Esophagus muscularis mucosa (tissue), 4 donors: ENCODE data around the gene AFAP1. TPM values are rescaled to one million over a fixed set of nuclear protein-coding genes. Genes with fewer than 3 reads are reported as not detected.

Experiments used
- DNase-seq: peaks from one replicate; pipeline ENCODE4 v3.0.0-alpha.2; 2017; ENCODE audit errors: extremely low spot score
- H3K27ac ChIP-seq, 4 donors: fragments of 200-600 bp; sonication (generic); replicated peaks in 1 of 4; 1 replicate in 3 of 4; 2 replicates in 1 of 4; pipeline ENCODE4 v1.5.1; 2016 to 2019; ENCODE audit warnings: mild to moderate bottlenecking in 1 of 4
- H3K27me3 ChIP-seq, 4 donors: fragments of 200-600 bp; sonication (generic); one replicate each; pipeline versions ENCODE4 v1.5.1 to v1.6.0; 2016 to 2019
- H3K36me3 ChIP-seq, 4 donors: fragments of 200-600 bp; sonication (generic); one replicate each; pipeline ENCODE4 v1.5.1; 2016 to 2019
- H3K4me1 ChIP-seq, 4 donors: fragments of 200-600 bp; sonication (generic); one replicate each; pipeline ENCODE4 v1.5.1; 2016 to 2019
- H3K4me3 ChIP-seq, 4 donors: fragments of 200-600 bp; sonication (generic); 1 replicate in 2 of 4; 2 replicates in 2 of 4; pipeline ENCODE4 v1.5.1; 2016 to 2019; ENCODE audit warnings: mild to moderate bottlenecking in 4 of 4, moderate library complexity in 1 of 4
- H3K9me3 ChIP-seq, 4 donors: fragments of 200-600 bp; sonication (generic); 1 replicate in 3 of 4; 2 replicates in 1 of 4; pipeline ENCODE4 v1.5.1; 2016 to 2019
- EP300 ChIP-seq: sonication (generic); formaldehyde crosslinking; IDR thresholded peaks from one replicate; pipeline ENCODE4 v1.6.1; 2017; ENCODE audit warnings: antibody characterized with exemption
- POLR2A ChIP-seq: fragments of 450-650 bp; IDR thresholded peaks from one replicate; pipeline ENCODE4 v1.6.1; 2017; ENCODE audit warnings: antibody characterized with exemption, moderate library complexity, mild to moderate bottlenecking, low read depth
- POLR2AphosphoS5 ChIP-seq, 2 donors: sonication (generic); formaldehyde crosslinking; IDR thresholded peaks; one replicate each; pipeline ENCODE4 v1.6.1; 2017; ENCODE audit warnings: antibody characterized with exemption in 2 of 2
- WGBS: methylation state at CpG from one replicate; pipeline ENCODE4 v1.1.5; 2018; 5-methylcytosine and 5-hydroxymethylcytosine counted together
- intact Hi-C: fragments of 100-400 bp; cut with DNase I; formaldehyde crosslinking; loops from one replicate; pipeline ENCODE4 v1.15.1; 2023
- total RNA-seq, 4 donors: library from RNA; depleted of rRNA; stranded (reverse); fragments of >200 nt; gene quantifications; one replicate each; pipeline versions ENCODE4 v1.1.0 to v1.2.1, GENCODE V29; 2016
- TF ChIP-seq, protein P1 (sequence below), 3 experiments: fragments of 200-600 bp in 2 of 3; fragments of 450-650 bp in 1 of 3; sonication (generic) in 2 of 3; IDR thresholded peaks; one replicate each; pipeline ENCODE4 v1.5.1; 2017 to 2019; ENCODE audit warnings: antibody characterized with exemption in 3 of 3, mild to moderate bottlenecking in 2 of 3, moderate library complexity in 1 of 3

The AFAP1 gene
- total RNA-seq, 4 donors from 2014 or later, result 37.8 to 71.3 (median 50.9) TPM

DNA sequence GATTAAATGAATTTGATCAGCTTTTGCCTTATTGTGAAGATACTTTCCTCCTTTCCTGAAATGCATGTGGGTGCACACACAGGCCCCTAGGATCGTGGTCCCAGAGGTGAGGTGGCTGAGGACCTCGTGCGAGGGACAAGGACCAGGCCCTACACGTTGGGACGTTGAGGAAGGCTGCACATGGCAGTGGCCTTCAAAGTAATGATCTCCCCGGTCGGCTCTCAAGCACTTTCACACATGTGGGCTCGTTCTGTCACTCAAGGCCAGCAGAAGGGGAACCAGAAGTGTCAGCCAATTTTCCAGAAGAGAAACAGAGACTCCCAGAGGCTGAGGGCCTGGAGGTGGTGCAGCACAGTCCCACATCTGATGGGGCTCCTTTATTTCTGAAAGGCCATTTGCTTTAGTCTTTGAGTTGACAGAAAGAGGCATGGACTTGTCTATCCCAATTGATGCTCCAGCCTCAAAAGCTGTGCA, 196.8 kb downstream of the AFAP1 start:
- no peak overlapping the region for H3K4me3 ChIP-seq
- no peak for DNase-seq
- 68% methylated on average over 8 of the region's 8 CpGs for WGBS
- H3K27ac ChIP-seq, result no peak overlapping the region
- peaks cover 0 to 12% (median 10%) of the 10 kb centered on the region in 4 donors for H3K4me1 ChIP-seq
- intact Hi-C loops, result no loop called here
- peaks cover 0 to 3% (median 0%) of the 10 kb centered on the region in 4 donors for H3K9me3 ChIP-seq
- TF ChIP-seq, protein P1, sequence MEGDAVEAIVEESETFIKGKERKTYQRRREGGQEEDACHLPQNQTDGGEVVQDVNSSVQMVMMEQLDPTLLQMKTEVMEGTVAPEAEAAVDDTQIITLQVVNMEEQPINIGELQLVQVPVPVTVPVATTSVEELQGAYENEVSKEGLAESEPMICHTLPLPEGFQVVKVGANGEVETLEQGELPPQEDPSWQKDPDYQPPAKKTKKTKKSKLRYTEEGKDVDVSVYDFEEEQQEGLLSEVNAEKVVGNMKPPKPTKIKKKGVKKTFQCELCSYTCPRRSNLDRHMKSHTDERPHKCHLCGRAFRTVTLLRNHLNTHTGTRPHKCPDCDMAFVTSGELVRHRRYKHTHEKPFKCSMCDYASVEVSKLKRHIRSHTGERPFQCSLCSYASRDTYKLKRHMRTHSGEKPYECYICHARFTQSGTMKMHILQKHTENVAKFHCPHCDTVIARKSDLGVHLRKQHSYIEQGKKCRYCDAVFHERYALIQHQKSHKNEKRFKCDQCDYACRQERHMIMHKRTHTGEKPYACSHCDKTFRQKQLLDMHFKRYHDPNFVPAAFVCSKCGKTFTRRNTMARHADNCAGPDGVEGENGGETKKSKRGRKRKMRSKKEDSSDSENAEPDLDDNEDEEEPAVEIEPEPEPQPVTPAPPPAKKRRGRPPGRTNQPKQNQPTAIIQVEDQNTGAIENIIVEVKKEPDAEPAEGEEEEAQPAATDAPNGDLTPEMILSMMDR (IDR thresholded peaks at IDR 0.05), result no peak
- TF ChIP-seq POLR2A (no peak), POLR2AphosphoS5 (IDR thresholded peaks at IDR 0.05) (no peak), EP300 (no peak)
- H3K36me3 ChIP-seq, result peaks cover 0 to 25% (median 8%) of the 10 kb centered on the region in 4 donors
- H3K27me3 ChIP-seq, result no peaks in the 10 kb centered on the region

DNA sequence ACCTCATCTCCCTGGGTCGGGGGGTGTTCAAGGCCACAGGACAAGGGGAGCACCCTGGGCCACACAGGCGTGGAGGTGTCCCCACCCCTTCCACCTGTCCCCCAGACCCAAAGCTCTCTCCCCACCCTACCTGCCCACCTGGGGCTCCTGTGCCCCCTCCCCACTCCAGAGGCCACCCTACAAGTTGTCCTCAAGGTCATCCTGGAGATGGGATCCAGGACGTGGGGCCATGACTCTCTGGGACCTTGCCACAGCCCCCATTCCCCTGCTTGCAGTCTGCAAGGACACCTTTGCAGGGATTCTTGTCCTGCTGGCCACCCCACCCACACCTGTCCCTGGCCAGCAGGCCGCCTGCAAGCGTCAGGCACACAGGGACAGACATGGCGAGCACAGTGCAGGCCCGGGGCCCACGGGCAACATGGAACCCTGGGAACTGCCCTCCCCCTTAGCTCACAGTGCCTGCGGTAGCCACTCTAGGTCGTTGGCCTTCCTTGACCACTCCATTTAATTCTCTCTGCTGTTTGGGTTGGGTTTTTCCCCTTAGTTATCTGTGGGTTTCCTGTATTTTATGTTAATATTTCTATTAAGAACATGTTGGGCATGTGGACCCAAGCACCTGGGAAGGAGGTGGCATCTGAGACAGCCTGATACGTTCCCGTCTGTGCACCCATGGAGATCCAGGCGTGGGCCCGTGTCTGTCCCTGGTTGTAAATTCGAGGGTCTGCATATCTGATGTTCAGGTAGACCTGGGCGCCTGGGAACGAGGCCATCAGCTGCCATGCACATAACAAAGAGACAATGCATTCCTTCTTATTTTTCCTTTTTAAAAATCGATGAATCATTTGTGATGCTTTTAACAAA, 197.5 kb downstream of the AFAP1 start:
- Histone ChIP-seq H3K9me3 (peaks cover 0 to 4% (median 0%) of the 10 kb centered on the region in 4 donors), H3K27me3 (no peaks in the 10 kb centered on the region), H3K4me1 (peaks cover 0 to 12% (median 10%) of the 10 kb centered on the region in 4 donors), H3K4me3 (no peak overlapping the region), H3K27ac (no peak overlapping the region), H3K36me3 (peaks cover 0 to 32% (median 11%) of the 10 kb centered on the region in 4 donors)
- TF ChIP-seq POLR2AphosphoS5 (IDR thresholded peaks at IDR 0.05) (no peak), POLR2A (no peak), EP300 (no peak)
- TF ChIP-seq, protein P1 (IDR thresholded peaks at IDR 0.05), result no peak
- 91% methylated on average over 17 of the region's 18 CpGs for WGBS
- DNase-seq, result no peak
- intact Hi-C loops, result no loop called here

DNA sequence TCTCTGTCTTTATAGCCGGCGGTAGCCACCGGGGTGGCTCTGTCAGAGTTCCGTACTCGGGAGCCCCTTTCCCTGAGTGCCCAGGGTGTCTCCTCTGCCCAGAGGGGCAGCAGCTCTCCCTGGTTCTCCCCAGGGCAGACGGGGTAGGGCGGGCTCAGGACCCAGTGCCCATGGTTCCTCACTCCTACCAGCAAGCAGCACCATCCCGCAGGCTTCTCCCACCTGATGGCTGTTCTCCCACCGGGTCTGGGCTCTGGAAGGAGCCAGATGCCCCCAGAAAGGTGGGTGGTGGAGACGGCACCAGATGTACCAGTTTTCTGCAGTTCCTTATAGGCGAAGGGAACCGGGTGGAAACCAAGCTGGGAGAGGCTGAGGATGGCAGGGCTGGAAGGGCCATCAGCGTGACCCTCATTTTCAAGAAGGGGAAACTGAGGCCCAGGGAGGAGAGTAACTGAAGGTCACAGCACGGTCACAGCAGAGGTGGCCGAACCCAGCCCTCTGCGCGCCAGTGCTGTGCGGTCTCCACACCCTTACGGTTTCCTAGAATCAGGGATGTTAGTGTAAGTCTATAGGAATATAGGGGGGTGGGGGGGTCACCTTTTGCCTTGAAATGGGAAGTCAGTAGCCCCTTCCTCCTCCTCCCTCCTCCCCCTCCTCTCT, 198.7 kb downstream of the AFAP1 start:
- intact Hi-C loops, result no loop called here
- no peak for DNase-seq
- Histone ChIP-seq H3K9me3 (peaks cover 0 to 4% (median 0%) of the 10 kb centered on the region in 4 donors), H3K4me3 (no peak overlapping the region), H3K36me3 (peaks cover 0 to 32% (median 12%) of the 10 kb centered on the region in 4 donors), H3K27me3 (no peaks in the 10 kb centered on the region), H3K27ac (no peak overlapping the region), H3K4me1 (peaks cover 0 to 12% (median 10%) of the 10 kb centered on the region in 4 donors)
- 96% methylated on average over 13 of the region's 19 CpGs for WGBS
- TF ChIP-seq, protein P1 (IDR thresholded peaks at IDR 0.05), result no peak
- TF ChIP-seq POLR2AphosphoS5 (IDR thresholded peaks at IDR 0.05) (no peak), POLR2A (no peak), EP300 (no peak)

DNA sequence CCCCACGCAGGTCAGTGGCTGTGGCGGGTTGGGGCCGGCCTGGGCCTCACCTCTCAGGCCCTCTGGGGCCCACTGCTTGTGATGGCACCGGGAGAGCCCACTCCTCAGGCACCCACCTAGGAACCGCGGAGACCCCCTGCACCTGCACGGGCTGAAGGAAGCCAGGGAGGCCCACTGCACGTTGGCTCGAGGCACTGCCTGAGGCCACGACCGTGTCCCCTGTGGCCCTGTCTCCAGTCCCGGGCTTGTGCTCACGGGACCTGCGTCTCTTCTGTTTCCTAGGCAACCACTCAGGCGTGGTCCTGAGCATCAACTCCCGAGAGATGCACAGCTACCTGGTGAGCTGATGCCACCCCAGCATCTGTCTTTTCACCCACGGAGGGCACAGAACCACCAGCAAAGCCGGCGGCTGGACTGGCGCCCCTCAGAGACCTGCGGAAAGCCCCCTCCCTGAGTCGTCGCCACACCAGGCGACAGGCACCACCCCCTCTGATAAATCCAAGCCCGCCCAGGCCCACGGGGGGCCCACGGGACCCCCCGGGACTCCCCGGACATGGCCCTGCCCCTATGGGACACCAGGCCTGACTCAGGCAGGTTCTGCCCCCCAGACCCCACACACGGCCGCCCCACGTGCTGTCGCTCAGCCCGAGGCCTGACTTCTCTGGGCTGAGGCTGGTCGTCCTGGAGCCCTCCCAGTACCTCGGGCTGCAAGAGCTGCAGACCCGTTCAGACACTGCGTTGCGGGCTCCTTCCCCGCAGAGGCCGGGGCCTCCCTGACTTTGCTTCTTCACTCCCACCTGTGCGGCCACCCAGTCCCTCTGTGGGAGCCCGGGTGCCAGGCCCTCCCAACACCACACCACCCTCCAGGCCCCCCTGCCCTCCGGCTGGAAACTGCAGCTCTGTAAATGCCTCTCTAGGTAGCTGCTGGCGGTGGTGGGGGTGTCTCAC, 199.5 kb downstream of the AFAP1 start:
- Histone ChIP-seq H3K4me3 (no peak overlapping the region), H3K9me3 (peaks cover 0 to 4% (median 0%) of the 10 kb centered on the region in 4 donors), H3K27me3 (no peaks in the 10 kb centered on the region), H3K36me3 (peaks cover 0 to 32% (median 12%) of the 10 kb centered on the region in 4 donors), H3K4me1 (peaks cover 0 to 12% (median 10%) of the 10 kb centered on the region in 4 donors), H3K27ac (no peak overlapping the region)
- 93% methylated on average over 13 of the region's 45 CpGs for WGBS
- TF ChIP-seq POLR2AphosphoS5 (IDR thresholded peaks at IDR 0.05), result no peak
- TF ChIP-seq EP300, result no peak
- no peak for TF ChIP-seq POLR2A
- TF ChIP-seq, protein P1 (IDR thresholded peaks at IDR 0.05), result no peak
- no peak for DNase-seq
- intact Hi-C loops, result no loop called here
